ENCODE measurements around the gene NXT1. TPM values are rescaled to one million over a fixed set of nuclear protein-coding genes. Genes with fewer than 3 reads are reported as not detected.
A peak's percentile ranks its signal among the peaks of the same experiment; 100 is the strongest.

The NXT1 gene
- polyA plus RNA-seq, 1 of the 3 experiments (the other 2 are of a cell fraction) = 28.2 TPM

- TF ChIP-seq CTCF (IDR thresholded peaks at IDR 0.05) = no peak
- TF ChIP-seq GATA2 (CRISPR knock-in tag; IDR thresholded peaks at IDR 0.05) = no peak
- no peak for TF ChIP-seq RAD21 (IDR thresholded peaks at IDR 0.05; ENCODE audit: low read length)
- no peak for TF ChIP-seq USF2 (IDR thresholded peaks at IDR 0.05; ENCODE audit: borderline replicate concordance, low read depth, low read length)
- TF ChIP-seq USF1 (IDR thresholded peaks at IDR 0.05; ENCODE audit: borderline replicate concordance, low read depth) = no peak
- TF ChIP-seq POLR2AphosphoS5 (IDR thresholded peaks at IDR 0.05; ENCODE audit: low read depth, low read length) = no peak
- no peak for TF ChIP-seq MEF2A (IDR thresholded peaks at IDR 0.05; ENCODE audit: borderline replicate concordance, low read depth)
These were observed 12.7 kb downstream of the NXT1 start (continued) for GRCh38 chr20:23363257-23363649.

GRCh38 chr20:23365390-23366165 lies 15.0 kb downstream of the NXT1 start:
- ChIA-PET POLR2A (no interaction called here), CTCF (interaction anchor here (0.9 kb wide), 1 partner anchor 10 kb away, joined by 3 read pairs; no protein-coding TSS in a partner anchor)
- H3K79me2 ChIP-seq (ENCODE audit: insufficient read depth) = peaks cover 70% of the 10 kb centered on the region
- H3K36me3 ChIP-seq (replicated peaks in 1 of 2; ENCODE audit: control insufficient read depth in 1 of 2, insufficient read depth in 2 of 2, low read length in 1 of 2) = peaks cover 43 to 58% of the 10 kb centered on the region in 2 experiments
- peaks cover 16 to 26% of the 10 kb centered on the region in 2 experiments; a peak in 3 of 4 replicates for H3K4me1 ChIP-seq (ENCODE audit: control insufficient read depth in 1 of 2, insufficient read depth in 2 of 2, low read depth in 1 of 2, low read length in 1 of 2)
- H3F3A ChIP-seq (replicated peaks; ENCODE audit: insufficient read depth) = peaks cover 21% of the 10 kb centered on the region
- H2AFZ ChIP-seq (ENCODE audit: low read depth) = no peak overlapping the region
- peaks cover 58% of the 10 kb centered on the region for H4K20me1 ChIP-seq (ENCODE audit: insufficient read depth)
- H3K9me2 ChIP-seq = no peaks in the 10 kb centered on the region
- peak; percentile 37 for DNase-seq
- no peak overlapping the region for H3K4me3 ChIP-seq (ENCODE audit: low read depth in 2 of 2, low read length in 1 of 2)
- no peak overlapping the region for H3K4me2 ChIP-seq
- H3K27ac ChIP-seq (ENCODE audit: low read depth in 2 of 2, low read length in 1 of 2) = no peak overlapping the region
- no peaks in the 10 kb centered on the region for H3K9me3 ChIP-seq
- no peaks in the 10 kb centered on the region for H3K27me3 ChIP-seq (ENCODE audit: insufficient read depth)
- H3K9ac ChIP-seq = no peak overlapping the region
- WGBS (ENCODE audit: low lambda C conversion rate) = 98% methylated on average over 46 of the region's 65 CpGs
- no peak for TF ChIP-seq PBX3 (IDR thresholded peaks at IDR 0.05)
- no peak for TF ChIP-seq RAD21 (IDR thresholded peaks at IDR 0.05; ENCODE audit: low read length)
- no peak for TF ChIP-seq REST (IDR thresholded peaks at IDR 0.05; ENCODE audit: low read depth, low read length)
- no peak for TF ChIP-seq RCOR1 (IDR thresholded peaks at IDR 0.05; ENCODE audit: low read length)
- TF ChIP-seq EP300 (IDR thresholded peaks at IDR 0.05; ENCODE audit: borderline replicate concordance in 1 of 2, low read depth in 1 of 2, low read length in 1 of 2) = no peak
- TF ChIP-seq TEAD4 (IDR thresholded peaks at IDR 0.05; ENCODE audit: borderline replicate concordance, insufficient read depth) = no peak
- TF ChIP-seq TCF12 (IDR thresholded peaks at IDR 0.05) = no peak
- TF ChIP-seq RXRA (IDR thresholded peaks at IDR 0.05; ENCODE audit: borderline replicate concordance, low read depth) = no peak
- TF ChIP-seq MAX (IDR thresholded peaks at IDR 0.05; ENCODE audit: low read depth) = no peak
- no peak for TF ChIP-seq YY1 (IDR thresholded peaks at IDR 0.05; ENCODE audit: low read depth)
- TF ChIP-seq USF2 (IDR thresholded peaks at IDR 0.05; ENCODE audit: borderline replicate concordance, low read depth, low read length) = no peak
- TF ChIP-seq POLR2AphosphoS5 (IDR thresholded peaks at IDR 0.05; ENCODE audit: low read depth, low read length) = no peak
- no peak for TF ChIP-seq TAF1 (IDR thresholded peaks at IDR 0.05; ENCODE audit: borderline replicate concordance, low read depth, low read length)
- TF ChIP-seq SIN3A (IDR thresholded peaks at IDR 0.05; ENCODE audit: borderline replicate concordance, low read depth, low read length) = no peak
- no peak for TF ChIP-seq ELF1 (IDR thresholded peaks at IDR 0.05)
- TF ChIP-seq FOSL2 (IDR thresholded peaks at IDR 0.05; ENCODE audit: borderline replicate concordance, low read depth) = no peak

All from SK-N-SH (cell line).